Mesothelial cell of epicardium (in vitro differentiated cells): ENCODE data around the gene LASP1. TPM values are rescaled to one million over a fixed set of nuclear protein-coding genes. Genes with fewer than 3 reads are reported as not detected.
"Not testable (repeated sequence)": the region's sequence is repeated elsewhere in the genome, so short reads cannot be mapped to it uniquely, and the experiment has no call there.

Source experiments
- DNase-seq, 2 experiments: peaks; one replicate each; pipeline ENCODE4 v3.0.0; 2021; ENCODE audit warnings: low spot score in 2 of 2; ENCODE audit not compliant: unreplicated experiment in 2 of 2
- H3K27ac Mint-ChIP-seq: 2 replicates; pipeline ENCODE4 v1.8.0; 2021; ENCODE audit warnings: mixed read lengths
- H3K27me3 Mint-ChIP-seq: 2 replicates; pipeline ENCODE4 v1.8.0; 2021; ENCODE audit warnings: low read depth, mixed read lengths
- H3K36me3 Mint-ChIP-seq: 2 replicates; pipeline ENCODE4 v1.8.0; 2021; ENCODE audit warnings: mixed read lengths
- H3K4me1 Mint-ChIP-seq: 2 replicates; pipeline ENCODE4 v1.8.0; 2021; ENCODE audit warnings: mixed read lengths
- H3K4me3 Mint-ChIP-seq: 2 replicates; pipeline ENCODE4 v1.8.0; 2021; ENCODE audit warnings: mild to moderate bottlenecking, moderate library complexity, mixed read lengths
- H3K9me3 Mint-ChIP-seq: 2 replicates; pipeline ENCODE4 v1.8.0; 2021; ENCODE audit warnings: mixed read lengths
- CTCF ChIP-seq: fragments of 200-600 bp; sonication (generic); IDR thresholded peaks from one replicate; pipeline ENCODE4 v1.5.0; 2021; ENCODE audit warnings: antibody characterized with exemption; ENCODE audit not compliant: unreplicated experiment
- total RNA-seq: library from RNA; stranded (reverse); gene quantifications from 3 replicates; pipeline ENCODE4 v1.2.1, GENCODE V29; 2021

LASP1 gene
- total RNA-seq, 1 donor from 2014 or later = 144 TPM

DNA sequence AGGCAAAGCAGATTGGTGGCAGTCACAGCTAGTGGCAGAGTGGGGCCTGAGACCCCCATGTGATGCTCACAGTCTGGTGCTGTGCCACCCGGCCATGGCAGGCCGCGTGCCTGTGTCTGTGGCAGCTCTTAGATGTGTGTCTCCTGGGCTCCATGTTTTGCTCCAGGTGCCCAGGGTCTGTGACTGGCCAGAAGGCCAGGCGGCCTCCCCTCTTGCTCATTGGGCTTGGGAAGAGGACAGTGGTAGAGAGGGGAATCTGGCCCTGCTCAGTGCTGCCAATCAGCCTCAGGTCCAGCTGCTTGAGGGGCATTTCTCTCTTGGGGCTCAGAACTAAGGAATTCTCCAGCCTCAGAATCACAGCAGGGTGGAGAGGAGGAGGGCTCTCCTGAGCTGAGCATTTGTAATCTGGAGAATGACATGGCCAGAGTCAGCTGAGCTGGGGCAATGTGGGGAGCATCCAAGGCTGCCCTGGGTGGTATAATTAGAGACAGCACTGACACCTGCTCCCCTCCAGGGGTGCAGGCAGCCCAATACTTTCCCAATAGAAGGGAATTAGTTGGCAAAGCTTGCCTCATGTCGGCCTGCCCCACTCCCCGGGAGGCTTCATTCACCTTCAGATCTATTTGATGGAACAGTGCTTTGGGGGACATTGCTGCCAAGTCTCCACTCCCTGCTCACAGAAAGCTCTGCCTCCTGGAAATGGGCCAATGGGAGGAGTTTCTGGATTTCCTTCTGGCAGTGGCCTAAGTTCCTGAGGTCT lies 52.9 kb downstream of the LASP1 start:
- Mint-ChIP-seq H3K27ac (peak overlapping the region; percentile 67), H3K9me3 (no peaks in the 10 kb centered on the region), H3K36me3 (peaks cover 14% of the 10 kb centered on the region), H3K27me3 (no peaks in the 10 kb centered on the region), H3K4me3 (no peak overlapping the region), H3K4me1 (peaks cover 31% of the 10 kb centered on the region)
- peak in 1 of 2 experiments; percentile 66 for DNase-seq
- peak; percentile 20 for TF ChIP-seq CTCF

DNA sequence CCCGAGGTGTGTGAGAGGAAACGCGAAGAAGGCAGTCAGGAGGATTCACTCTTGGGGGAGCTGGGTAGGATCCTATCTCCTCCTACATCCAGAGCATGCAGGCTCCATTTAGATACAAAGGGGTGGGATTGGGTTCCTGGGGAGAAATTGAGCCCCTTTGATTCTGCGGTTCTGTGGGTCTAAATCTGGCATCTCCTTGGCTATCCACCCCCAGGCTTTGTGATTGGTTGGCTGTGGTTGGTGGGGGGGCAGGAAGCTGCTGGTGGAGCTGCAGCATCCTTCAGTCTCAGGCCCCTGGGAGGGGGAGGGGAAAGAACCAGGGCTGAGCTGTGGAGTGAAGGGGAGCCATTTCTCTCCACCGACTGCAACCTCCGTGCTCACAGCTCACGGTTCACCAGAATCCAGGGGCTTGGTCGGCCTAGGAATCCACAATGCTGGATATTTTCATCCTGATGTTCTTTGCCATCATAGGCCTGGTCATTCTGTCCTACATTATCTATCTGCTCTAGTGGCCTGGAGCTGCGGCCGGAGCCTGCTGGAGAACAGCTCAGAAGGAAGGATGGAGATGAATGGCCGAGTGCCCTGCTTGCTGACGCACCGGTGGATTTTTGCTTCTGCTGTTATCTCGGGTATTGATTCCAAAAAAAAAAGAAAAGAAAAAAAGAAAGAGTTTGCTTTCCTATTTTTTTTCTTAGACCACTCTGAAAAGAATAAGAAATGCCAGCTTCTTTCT lies 55.6 kb downstream of the LASP1 start, which contains the start of gene LASP1NB:
Gene LASP1NB (plus strand): TSS at position 352 of the 733 bp plus-strand sequence.
- Mint-ChIP-seq H3K9me3 (no peaks in the 10 kb centered on the region), H3K4me1 (peaks cover 29% of the 10 kb centered on the region), H3K27ac (peak within 1 kb of the TSS; percentile 56), H3K36me3 (peaks cover 3% of the 10 kb centered on the region), H3K4me3 (peak within 1 kb of the TSS; percentile 6), H3K27me3 (no peaks in the 10 kb centered on the region)
- DNase-seq = no peak
- no peak for TF ChIP-seq CTCF

GRCh38 chr17:38926293-38927070 lies 56.6 kb downstream of the LASP1 start:
- no peak overlapping the region for H3K4me3 Mint-ChIP-seq
- no peak for DNase-seq

GRCh38 chr17:38930782-38931181 lies 60.9 kb downstream of the LASP1 start:
- not testable (repeated sequence) for H3K27ac Mint-ChIP-seq, H3K9me3 Mint-ChIP-seq, H3K36me3 Mint-ChIP-seq, H3K27me3 Mint-ChIP-seq, DNase-seq, H3K4me3 Mint-ChIP-seq, H3K4me1 Mint-ChIP-seq

More at GRCh38 chr17:38926293-38927070, 56.6 kb downstream of the LASP1 start:
- Mint-ChIP-seq H3K9me3 (no peaks in the 10 kb centered on the region), H3K27me3 (no peaks in the 10 kb centered on the region), H3K36me3 (no peaks in the 10 kb centered on the region), H3K27ac (no peak overlapping the region), H3K4me1 (peaks cover 21% of the 10 kb centered on the region)
- no peak for TF ChIP-seq CTCF

GRCh38 chr17:38933962-38934361 lies 64.1 kb downstream of the LASP1 start:
- not testable (repeated sequence) for H3K36me3 Mint-ChIP-seq, H3K9me3 Mint-ChIP-seq, DNase-seq, H3K27me3 Mint-ChIP-seq, H3K4me3 Mint-ChIP-seq, H3K4me1 Mint-ChIP-seq, H3K27ac Mint-ChIP-seq

- peaks cover 8% of the 10 kb centered on the region for H3K27me3 Mint-ChIP-seq
- H3K9me3 Mint-ChIP-seq = no peaks in the 10 kb centered on the region
- H3K4me3 Mint-ChIP-seq = no peak overlapping the region
- peaks cover 4% of the 10 kb centered on the region for H3K4me1 Mint-ChIP-seq
- no peaks in the 10 kb centered on the region for H3K36me3 Mint-ChIP-seq
- DNase-seq = no peak
- no peak for TF ChIP-seq CTCF
- no peak overlapping the region for H3K27ac Mint-ChIP-seq
Observed at GRCh38 chr17:38939987-38940386, 70.1 kb downstream of the LASP1 start.
